ENCODE results near the gene ZSWIM4. TPM values are rescaled to one million over a fixed set of nuclear protein-coding genes. Genes with fewer than 3 reads are reported as not detected.

ZSWIM4 gene
- total and polyA plus RNA-seq, 2 of the 13 experiments (the other 11 are each of a cell fraction or from before 2014, with no cell fraction given): 0.33 to 0.86 TPM

GRCh38 chr19:13841962-13842290, 46.7 kb downstream of the ZSWIM4 start (continued):
- TF ChIP-seq, protein P1, sequence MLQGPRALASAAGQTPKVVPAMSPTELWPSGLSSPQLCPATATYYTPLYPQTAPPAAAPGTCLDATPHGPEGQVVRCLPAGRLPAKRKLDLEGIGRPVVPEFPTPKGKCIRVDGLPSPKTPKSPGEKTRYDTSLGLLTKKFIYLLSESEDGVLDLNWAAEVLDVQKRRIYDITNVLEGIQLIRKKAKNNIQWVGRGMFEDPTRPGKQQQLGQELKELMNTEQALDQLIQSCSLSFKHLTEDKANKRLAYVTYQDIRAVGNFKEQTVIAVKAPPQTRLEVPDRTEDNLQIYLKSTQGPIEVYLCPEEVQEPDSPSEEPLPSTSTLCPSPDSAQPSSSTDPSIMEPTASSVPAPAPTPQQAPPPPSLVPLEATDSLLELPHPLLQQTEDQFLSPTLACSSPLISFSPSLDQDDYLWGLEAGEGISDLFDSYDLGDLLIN (CRISPR knock-in tag; IDR thresholded peaks at IDR 0.05; ENCODE audit: borderline replicate concordance): no peak
- TF ChIP-seq RCOR2 (CRISPR knock-in tag; IDR thresholded peaks at IDR 0.05) (no peak), ZNF33A (CRISPR knock-in tag; IDR thresholded peaks at IDR 0.05; ENCODE audit: borderline replicate concordance) (no peak)

DNA sequence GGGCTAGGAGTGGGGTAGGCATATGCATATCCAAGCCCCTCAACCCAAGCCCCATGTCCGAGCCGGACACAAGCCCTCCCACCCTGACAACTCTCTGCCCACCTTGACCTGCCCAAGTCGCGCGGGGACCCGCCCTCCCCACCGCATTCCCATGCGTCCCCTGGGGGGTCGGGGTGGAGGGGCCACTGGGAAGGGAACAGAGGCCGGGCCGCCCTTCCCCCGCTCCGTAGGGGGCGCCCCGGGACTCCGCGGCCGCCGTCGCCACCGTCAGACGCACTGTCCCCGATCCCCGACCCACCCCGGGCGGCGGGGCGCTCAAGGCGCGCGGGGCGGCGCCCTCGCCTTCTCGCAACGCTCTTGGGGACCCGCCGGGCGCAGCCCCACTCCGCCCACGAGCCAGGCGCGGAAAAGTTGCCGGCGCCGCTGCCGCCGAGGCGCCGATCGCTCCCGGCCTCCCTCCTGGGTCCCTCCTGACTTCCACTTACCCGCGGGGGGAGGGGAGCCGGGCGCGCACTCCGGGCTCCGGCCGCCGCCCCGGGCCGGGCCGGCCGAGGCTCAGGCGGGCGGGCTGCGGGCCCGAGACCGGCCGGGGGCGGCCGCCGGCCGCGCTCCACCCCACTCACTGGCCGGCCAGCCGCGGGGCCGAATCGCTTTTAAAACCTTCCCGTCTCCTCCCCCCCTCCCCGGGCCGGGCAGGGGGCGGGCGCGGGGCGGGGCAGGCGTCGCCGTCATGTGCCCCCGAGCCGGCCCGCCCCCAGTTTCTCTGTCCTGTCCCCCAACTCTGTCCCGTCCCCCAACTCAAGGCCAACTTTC, 47.3 kb downstream of the ZSWIM4 start:
- Histone ChIP-seq H3K9ac (ENCODE audit: insufficient read depth, low read depth, low read length) (peak overlapping the region; percentile 96), H3K4me2 (ENCODE audit: low read depth, low read length) (peak overlapping the region; percentile 92), H3K4me1 (ENCODE audit: insufficient read depth, low read length) (peaks cover 77% of the 10 kb centered on the region), H3K79me2 (ENCODE audit: insufficient read depth, low read length) (peaks cover 24% of the 10 kb centered on the region), H3K36me3 (replicated peaks in 1 of 2; ENCODE audit: control insufficient read depth in 1 of 2, insufficient read depth in 2 of 2, low read length in 2 of 2) (no peaks in the 10 kb centered on the region), H3K9me3 (ENCODE audit: low read length) (no peaks in the 10 kb centered on the region), H3K27ac (ENCODE audit: extremely low read length, insufficient read depth, low read length) (peak overlapping the region; percentile 71), H4K20me1 (ENCODE audit: insufficient read depth, low read length) (no peaks in the 10 kb centered on the region), H3K27me3 (ENCODE audit: control insufficient read depth in 1 of 2, insufficient read depth in 2 of 2, low read length in 2 of 2) (no peaks in the 10 kb centered on the region), H3K4me3 (replicated peaks in 1 of 3; ENCODE audit: insufficient read depth in 1 of 3, low read depth in 2 of 3, low read length in 3 of 3) (peak overlapping the region; percentile 63 to 90 (median 85)), H2AFZ (ENCODE audit: low read length) (no peak overlapping the region)
- in situ Hi-C loops (cut with HindIII; ENCODE audit: extremely low pct_ligation_motif_present, low pct_unique_long_range_greater_than_20kb) (no loop called here), intact Hi-C loops (cut with micrococcal nuclease; ENCODE audit: unreplicated experiment) (no loop called here)
- peak; percentile 5 for ATAC-seq
- no peak for DNase-seq (ENCODE audit: low spot score)
- WGBS (ENCODE audit: low lambda C conversion rate): 3% methylated on average over 12 of the region's 95 CpGs
- ChIA-PET POLR2A (no interaction called here), CTCF (ENCODE audit: low intra/inter-chr PET ratio, low total read pairs) (no interaction called here)
- FAIRE-seq: no peak
- BruUV-seq (replicated peaks): no TSS peak
- TF ChIP-seq ZMYM4 (CRISPR knock-in tag; IDR thresholded peaks at IDR 0.05): no peak
- TF ChIP-seq TOPORS (CRISPR knock-in tag; IDR thresholded peaks at IDR 0.05): no peak
- TF ChIP-seq STAT5B (CRISPR knock-in tag; IDR thresholded peaks at IDR 0.05): no peak
- TF ChIP-seq SOX6 (IDR thresholded peaks at IDR 0.05): no peak
- no peak for TF ChIP-seq SOX6 (CRISPR knock-in tag; IDR thresholded peaks at IDR 0.05)
- TF ChIP-seq HIVEP1 (CRISPR knock-in tag; IDR thresholded peaks at IDR 0.05): no peak
- TF ChIP-seq CHCHD3 (CRISPR knock-in tag; IDR thresholded peaks at IDR 0.05): no peak
- no peak for TF ChIP-seq AHR (CRISPR knock-in tag; IDR thresholded peaks at IDR 0.05)
- no peak for TF ChIP-seq ZFP36L1 (CRISPR knock-in tag; IDR thresholded peaks at IDR 0.05)
- TF ChIP-seq, protein P2, sequence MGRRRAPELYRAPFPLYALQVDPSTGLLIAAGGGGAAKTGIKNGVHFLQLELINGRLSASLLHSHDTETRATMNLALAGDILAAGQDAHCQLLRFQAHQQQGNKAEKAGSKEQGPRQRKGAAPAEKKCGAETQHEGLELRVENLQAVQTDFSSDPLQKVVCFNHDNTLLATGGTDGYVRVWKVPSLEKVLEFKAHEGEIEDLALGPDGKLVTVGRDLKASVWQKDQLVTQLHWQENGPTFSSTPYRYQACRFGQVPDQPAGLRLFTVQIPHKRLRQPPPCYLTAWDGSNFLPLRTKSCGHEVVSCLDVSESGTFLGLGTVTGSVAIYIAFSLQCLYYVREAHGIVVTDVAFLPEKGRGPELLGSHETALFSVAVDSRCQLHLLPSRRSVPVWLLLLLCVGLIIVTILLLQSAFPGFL (CRISPR knock-in tag; IDR thresholded peaks at IDR 0.05): no peak
- no peak for TF ChIP-seq ZNF678 (CRISPR knock-in tag; IDR thresholded peaks at IDR 0.05)
- TF ChIP-seq HMG20B (CRISPR knock-in tag; conservative IDR thresholded peaks at IDR 0.05): no peak
- TF ChIP-seq NAIF1 (CRISPR knock-in tag; IDR thresholded peaks at IDR 0.05; ENCODE audit: borderline replicate concordance): no peak
- TF ChIP-seq NFE2 (CRISPR knock-in tag; IDR thresholded peaks at IDR 0.05): no peak
- no peak for TF ChIP-seq ZNF768 (CRISPR knock-in tag; IDR thresholded peaks at IDR 0.05)
- TF ChIP-seq RBM22 (optimal IDR thresholded peaks at IDR 0.05; ENCODE audit: low read length): no peak
- no peak for TF ChIP-seq PHF20 (CRISPR knock-in tag; IDR thresholded peaks at IDR 0.05)
- TF ChIP-seq ARNT (IDR thresholded peaks at IDR 0.05): no peak
- 0 out of 2 replicates have a peak, but pooled peaks have one; percentile 32 for TF ChIP-seq KLF12 (CRISPR knock-in tag; IDR thresholded peaks at IDR 0.05; ENCODE audit: borderline replicate concordance)
- TF ChIP-seq NR2F2 (IDR thresholded peaks at IDR 0.05; ENCODE audit: borderline replicate concordance, low read depth): no peak
- TF ChIP-seq ZNF558 (CRISPR knock-in tag; IDR thresholded peaks at IDR 0.05; ENCODE audit: borderline replicate concordance): no peak
- no peak for TF ChIP-seq ZMYM3 (CRISPR knock-in tag; IDR thresholded peaks at IDR 0.05)
